ENCODE results near the gene SMG6.

- TF ChIP-seq, protein P1, sequence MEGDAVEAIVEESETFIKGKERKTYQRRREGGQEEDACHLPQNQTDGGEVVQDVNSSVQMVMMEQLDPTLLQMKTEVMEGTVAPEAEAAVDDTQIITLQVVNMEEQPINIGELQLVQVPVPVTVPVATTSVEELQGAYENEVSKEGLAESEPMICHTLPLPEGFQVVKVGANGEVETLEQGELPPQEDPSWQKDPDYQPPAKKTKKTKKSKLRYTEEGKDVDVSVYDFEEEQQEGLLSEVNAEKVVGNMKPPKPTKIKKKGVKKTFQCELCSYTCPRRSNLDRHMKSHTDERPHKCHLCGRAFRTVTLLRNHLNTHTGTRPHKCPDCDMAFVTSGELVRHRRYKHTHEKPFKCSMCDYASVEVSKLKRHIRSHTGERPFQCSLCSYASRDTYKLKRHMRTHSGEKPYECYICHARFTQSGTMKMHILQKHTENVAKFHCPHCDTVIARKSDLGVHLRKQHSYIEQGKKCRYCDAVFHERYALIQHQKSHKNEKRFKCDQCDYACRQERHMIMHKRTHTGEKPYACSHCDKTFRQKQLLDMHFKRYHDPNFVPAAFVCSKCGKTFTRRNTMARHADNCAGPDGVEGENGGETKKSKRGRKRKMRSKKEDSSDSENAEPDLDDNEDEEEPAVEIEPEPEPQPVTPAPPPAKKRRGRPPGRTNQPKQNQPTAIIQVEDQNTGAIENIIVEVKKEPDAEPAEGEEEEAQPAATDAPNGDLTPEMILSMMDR (IDR thresholded peaks at IDR 0.05), result no peak
- TF ChIP-seq POLR2A (IDR thresholded peaks at IDR 0.05), result no peak
Observed at GRCh38 chr17:2043785-2044184, 259.8 kb downstream of the SMG6 start.
